Suppressor macrophage (primary cell): ENCODE results near the gene TPX2.
A peak's percentile ranks its signal among the peaks of the same experiment; 100 is the strongest.
"Not testable (repeated sequence)": the region's sequence is repeated elsewhere in the genome, so short reads cannot be mapped to it uniquely, and the experiment has no call there.

Experiments
- DNase-seq, 4 experiments: peaks; one replicate each; pipeline ENCODE4 v3.0.0-alpha.2; 2020 to 2022

TPX2 gene

DNA sequence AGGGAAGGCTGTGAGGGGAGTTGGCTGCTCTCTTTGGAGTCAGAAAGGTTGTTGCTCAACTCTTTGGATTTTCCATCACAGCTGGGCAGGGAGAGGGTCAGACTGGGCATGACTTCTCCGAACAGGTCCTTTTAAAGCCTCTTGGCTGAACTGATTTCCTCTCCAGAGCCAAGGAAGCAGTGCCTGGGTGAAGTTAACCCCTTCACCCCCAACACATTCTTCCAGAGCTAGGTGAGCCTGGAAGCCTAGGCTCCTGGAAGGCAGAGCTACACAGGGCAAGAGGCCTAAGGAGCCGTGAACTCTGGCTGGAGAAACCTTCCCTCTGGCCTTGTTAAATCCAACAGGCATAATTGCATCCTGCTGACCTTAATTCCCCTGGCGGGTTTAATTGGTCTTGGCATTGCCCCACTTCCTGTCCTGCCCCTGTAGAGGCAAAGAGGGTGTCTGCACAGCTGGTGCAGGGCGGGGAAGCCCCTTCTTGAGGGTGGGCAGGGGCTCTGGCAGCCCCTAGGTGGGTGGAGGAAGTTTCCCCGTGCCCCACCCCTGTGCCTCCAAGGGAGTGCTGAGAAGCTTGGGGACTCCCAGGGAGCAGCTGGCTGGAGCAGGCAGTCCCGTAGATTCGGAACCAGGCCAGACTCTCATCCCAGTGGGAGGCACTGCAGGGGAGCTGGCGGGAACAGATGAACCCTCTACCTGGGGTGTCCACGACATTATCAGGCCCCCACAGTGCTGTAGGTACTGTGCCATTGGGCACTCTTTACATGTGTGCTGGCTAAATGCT lies 76.5 kb downstream of the TPX2 start:
- DNase-seq: no peak

DNA sequence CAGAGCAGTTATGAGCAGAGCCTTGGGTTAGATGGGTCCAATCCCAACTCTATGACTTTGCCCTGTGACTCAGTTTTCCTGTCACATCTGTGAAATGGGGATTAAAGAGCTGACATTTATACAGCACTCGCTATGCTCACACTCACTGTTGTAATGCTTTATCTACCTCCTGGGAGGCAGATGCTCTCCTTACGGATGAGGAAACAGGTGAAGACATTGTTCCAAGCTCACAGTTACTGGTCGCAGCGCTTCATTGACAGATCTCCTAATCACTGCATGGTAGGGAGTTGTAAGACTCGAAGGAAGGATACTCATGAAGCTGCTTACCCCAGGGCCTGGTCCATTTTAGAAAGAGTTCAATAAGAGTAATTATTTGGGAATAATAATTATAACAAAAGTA lies 77.1 kb downstream of the TPX2 start:
- no peak for DNase-seq

GRCh38 chr20:31817461-31817860 lies 78.4 kb downstream of the TPX2 start:
- DNase-seq: no peak

DNA sequence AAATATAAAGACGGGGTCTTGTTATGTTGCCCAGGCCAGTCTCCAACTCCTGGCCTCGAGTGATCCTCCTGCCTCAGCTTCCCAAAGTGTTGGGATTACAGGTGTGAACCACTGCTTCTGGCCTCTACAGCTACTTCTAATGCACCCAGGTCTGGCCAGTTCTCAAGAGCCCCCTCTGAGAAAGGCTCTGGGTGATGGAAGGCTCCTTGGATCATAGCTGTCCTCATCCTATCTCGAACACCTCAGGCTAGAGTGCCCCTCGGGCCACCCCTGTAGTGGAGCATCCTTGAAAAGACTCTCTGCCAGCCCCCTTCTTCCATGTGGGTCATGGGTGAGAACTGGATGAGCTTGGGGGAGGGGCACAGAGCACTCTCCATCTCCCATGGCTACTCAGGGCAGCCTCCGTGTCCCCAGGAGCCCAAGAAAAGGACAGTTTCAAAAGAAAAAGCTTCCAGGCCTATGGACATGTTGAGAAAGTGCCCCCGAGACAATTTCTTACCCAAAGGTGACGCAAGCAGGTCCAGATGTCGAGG lies 79.4 kb downstream of the TPX2 start:
- DNase-seq: no peak

DNA sequence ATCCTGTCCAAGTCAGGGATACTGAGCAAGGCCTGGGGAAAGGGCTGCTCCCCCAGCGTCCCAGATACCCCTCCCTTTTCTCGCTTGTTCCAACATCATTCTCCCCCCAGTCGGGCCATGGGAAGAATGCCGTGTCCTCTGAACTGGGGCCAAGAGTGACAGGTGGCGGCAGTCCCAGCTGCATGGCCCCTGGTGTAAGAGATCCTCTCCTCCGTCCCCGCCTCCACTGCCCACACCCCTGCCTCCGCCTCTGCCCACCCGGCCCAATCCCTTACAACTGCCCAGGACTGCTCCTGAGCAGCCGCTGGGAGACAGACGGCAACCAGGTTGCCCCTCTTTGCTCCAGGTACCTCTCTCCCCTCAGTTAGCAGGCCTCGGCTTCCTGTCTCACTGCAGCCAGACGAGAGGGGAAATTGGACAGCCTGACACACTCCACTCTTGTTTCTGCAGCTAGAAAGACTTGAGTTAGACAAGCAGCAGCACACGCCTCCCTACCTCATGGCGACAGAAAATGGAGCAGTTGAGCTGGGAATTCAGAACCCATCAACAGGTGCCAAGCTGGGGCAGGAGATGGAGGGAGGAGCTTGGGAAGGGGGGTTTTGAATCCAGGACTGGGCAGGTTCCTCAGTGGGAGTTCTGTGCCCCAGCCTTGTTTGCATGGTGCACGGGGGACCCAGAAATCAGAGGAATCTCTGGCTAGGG lies 80.1 kb downstream of the TPX2 start, which contains the start of gene MYLK2:
Gene MYLK2, plus strand, starts transcription at position 274 of the 702 bp plus-strand sequence. Its CDS starts 225 bp downstream, at position 499.
- no peak for DNase-seq

DNA sequence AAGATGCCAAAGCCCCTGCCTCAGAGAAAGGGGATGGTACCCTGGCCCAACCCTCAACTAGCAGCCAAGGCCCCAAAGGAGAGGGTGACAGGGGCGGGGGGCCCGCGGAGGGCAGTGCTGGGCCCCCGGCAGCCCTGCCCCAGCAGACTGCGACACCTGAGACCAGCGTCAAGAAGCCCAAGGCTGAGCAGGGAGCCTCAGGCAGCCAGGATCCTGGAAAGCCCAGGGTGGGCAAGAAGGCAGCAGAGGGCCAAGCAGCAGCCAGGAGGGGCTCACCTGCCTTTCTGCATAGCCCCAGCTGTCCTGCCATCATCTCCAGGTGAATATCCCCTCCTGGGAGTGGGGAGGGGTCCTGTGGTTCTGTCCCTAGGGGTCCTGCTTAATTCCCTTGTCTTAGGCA lies 81.1 kb downstream of the TPX2 start:
- DNase-seq: no peak

- DNase-seq: peak in 3 of 4 experiments; percentile 21 to 39 (median 28)
Measured at GRCh38 chr20:31821427-31821826, 82.3 kb downstream of the TPX2 start.

GRCh38 chr20:31822421-31823330 lies 83.6 kb downstream of the TPX2 start:
- DNase-seq: peak; percentile 68 to 84 (median 76)

DNA sequence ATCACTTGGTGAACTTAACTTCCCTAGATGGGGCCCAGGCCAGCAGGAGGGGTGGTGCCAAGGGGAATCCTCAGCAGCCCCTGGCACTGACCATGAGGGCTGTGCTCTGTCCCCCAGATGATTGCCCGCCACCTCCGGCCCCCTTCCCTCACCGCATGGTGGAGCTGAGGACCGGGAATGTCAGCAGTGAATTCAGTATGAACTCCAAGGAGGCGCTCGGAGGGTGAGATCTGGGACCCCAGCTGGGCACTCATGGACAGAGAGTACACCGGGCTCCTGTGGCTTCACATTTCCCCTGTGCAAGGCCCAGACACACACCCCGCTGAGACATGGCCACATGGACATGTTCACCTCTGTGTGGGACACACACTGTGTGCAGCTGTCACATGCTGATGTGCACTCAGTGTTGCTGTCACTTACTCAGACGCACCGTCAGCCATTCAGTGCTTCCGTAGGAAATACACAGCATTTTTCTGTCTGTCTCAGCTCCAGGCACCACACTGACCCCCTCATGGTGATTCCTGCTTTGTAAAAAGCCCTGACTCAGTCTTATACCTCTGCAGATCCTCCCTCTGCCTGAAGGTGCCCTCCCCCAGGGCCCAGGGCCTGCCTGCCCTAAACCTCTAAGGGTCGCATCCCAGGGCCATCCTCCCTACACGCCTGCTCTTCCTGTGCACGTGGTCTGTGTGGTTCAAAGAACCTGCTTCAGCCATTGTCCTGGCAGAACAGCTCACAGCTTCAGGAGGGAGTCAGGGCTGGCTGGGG lies 84.5 kb downstream of the TPX2 start:
- DNase-seq: peak; percentile 19 to 42 (median 31)

DNA sequence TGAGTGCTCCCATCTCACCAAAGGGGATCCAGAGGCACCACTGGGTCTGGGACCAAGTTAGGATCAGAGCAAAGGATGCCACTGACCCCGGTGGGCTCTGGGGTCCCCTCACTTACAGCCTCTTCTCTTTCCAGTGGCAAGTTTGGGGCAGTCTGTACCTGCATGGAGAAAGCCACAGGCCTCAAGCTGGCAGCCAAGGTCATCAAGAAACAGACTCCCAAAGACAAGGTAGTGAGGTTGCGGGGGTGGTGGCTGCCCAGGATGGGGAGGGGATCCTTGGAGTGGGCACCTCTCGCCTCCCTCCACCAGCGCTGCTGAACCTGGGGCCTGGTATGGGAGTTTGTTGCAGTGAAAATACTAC lies 85.0 kb downstream of the TPX2 start:
- DNase-seq: no peak

DNA sequence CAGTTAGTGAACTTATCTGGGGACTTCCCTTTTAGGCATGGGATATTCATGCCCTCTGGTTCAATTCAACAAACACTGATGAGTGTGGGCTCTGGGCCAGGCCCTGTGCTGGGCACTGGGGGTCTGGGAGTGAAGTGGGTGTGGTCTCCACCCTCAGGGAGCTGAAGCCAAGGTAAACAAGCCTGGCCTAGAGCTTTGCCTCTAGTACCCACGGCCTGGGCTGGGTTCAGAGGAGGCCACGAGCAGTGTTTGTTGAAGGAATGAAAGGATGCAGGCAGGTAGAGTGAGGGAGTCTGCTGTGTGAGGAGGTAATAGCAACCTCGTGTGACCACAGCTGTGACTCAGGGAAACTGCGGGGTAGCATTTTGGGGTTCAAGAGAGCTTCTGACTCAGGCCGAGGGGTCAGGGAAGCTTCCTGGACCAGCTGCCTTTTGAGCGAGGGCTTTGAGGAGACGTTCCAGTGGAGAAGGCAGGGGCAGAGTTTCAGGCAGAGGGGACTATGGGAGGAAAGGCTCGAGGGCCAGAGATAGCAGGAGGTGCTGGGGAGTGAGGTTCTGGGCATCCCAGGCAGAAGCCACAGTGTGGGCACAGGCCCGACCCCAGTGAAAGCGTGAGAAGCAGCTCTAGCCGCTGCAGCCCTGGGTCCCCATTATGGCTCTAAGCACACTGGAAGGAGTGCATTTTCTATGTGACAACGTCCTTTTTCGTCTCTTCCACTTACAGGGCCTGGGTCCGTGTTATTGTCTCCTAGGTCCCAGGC lies 85.6 kb downstream of the TPX2 start:
- DNase-seq: no peak

DNA sequence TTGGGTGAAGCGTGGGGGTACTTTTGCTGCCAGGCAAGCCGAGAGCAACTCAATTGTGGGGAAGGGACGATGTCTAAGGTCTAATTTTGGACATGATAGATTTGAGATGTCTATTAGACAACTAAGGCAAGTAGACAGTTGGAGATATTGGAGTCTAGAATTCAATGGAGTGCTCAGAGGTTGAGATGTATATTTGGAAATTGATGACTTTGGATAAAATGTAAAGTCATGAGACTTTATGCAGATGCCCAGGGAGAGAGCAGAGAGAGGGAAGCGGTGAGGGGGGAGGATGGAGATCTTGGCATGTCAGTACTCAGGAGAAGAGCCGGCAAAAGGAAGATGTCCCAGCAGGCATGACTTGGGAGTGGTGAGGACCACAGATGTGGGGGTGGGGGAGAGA lies 87.0 kb downstream of the TPX2 start:
- DNase-seq: no peak

GRCh38 chr20:31827059-31827458 lies 88.0 kb downstream of the TPX2 start:
- no peak for DNase-seq

DNA sequence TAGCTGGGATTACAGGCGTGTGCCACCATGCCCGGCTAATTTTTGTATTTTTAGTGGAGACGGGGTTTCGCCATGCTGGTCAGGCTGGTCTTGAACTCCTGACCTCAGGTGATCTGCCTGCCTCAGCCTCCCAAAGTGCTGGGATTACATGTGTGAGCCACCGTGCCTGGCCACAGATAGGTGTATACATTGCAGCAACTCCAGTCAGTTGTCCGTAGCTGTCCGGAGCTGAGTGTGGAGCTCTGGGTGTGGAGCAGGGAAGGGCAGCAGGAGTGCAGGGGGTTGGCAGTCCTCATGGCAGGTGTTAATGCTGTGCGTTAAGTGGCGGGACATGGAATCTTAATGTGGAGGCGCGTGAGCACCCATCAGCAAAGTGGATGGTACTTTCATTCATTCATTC lies 88.9 kb downstream of the TPX2 start:
- DNase-seq: not testable (repeated sequence)

DNA sequence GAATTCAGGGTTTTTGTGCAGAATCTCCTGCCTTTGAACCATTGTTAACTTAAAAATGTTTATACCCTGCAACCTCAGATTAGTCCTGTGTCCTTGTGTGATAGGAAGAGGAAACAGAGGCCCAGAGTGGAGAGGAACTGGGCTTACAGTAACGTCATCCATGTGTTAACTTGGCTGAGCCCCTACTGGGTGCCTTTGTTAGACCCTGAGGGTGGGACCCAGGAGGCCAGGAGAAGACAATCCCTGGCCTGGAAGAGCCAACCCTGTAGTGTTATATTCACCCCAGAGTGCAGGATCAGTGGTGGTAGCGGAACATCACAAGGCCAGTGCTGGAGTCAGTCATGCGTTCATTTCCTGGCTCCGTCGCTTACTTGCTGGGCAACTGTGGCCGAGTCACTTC lies 90.6 kb downstream of the TPX2 start:
- DNase-seq: no peak

DNA sequence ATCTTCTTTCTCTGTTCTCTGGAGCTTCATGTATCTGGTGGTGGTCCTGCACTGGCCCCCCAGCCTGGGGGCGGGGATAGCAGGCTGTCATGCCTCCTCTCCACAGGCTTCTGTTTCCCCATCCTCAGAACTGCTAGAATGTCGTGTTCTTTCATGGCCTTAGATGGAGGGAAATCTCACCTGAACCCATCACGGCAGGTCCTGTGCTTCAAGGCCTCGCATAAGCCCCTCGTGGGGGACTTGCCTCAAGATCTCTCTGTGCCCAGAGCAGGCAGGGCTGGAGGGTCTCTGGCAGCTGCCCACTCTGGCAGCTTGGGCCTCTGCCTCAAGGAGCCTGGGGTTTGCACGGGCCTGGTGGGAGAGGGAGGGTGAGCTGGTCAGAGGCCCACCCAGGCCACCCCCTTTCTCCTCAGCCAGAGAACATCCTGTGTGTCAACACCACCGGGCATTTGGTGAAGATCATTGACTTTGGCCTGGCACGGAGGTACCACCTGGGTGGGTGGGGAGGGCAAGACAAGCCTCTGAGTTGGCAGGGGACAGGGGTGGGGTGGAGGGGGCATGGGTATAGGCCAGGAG lies 91.4 kb downstream of the TPX2 start:
- no peak for DNase-seq

GRCh38 chr20:31831211-31831610 lies 92.1 kb downstream of the TPX2 start:
- DNase-seq: no peak

DNA sequence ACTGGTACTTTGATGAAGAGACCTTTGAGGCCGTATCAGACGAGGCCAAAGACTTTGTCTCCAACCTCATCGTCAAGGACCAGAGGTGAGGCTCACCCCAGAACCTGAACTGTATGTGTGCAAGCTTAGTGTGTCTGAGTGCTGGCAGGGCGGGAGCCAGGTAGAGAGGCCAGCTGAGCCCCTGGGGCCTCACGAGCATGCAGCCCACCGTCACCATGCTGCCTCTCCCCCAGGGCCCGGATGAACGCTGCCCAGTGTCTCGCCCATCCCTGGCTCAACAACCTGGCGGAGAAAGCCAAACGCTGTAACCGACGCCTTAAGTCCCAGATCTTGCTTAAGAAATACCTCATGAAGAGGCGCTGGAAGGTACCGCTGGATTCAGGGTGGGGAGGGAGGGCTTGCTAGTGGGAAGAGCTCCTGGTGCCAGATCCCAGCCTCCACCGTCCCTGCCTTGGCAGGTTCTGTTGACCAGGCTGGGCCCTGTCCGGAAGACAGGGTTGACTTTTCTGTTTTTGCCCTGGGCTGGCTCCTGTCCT lies 92.7 kb downstream of the TPX2 start:
- DNase-seq: no peak

DNA sequence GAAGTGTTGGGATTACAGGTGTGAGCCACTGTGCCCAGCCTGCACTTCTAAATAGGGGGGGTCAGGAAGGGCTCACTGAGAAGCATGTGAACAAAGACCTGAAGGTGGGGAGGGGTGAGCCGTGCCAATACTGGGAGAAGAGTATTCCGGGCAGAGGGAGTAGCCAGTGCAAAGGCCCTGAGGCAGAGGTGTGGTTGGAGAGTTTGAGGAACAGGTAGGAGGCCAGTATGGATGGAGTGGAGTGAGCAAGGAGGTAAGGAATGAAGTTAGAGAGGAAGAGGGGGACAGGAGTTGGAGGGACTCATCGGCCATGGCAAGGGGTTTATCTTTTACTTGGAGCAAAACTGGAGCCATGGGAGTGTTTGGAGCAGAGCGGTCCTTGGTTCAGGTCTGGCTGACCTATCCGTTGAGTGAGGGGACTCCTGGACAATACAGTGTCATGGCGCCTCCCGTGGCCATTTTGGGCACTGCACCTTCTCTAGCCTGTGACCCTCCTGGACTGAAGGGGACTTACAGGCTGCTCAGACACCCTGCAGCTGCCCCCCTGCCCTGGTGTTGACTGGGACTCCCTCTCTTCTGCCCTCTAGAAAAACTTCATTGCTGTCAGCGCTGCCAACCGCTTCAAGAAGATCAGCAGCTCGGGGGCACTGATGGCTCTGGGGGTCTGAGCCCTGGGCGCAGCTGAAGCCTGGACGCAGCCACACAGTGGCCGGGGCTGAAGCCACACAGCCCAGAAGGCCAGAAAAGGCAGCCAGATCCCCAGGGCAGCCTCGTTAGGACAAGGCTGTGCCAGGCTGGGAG lies 94.2 kb downstream of the TPX2 start:
- DNase-seq: peak; percentile 61 to 85 (median 73)
